ENCODE results near the gene TCERG1.
"Not testable (repeated sequence)": the region's sequence is repeated elsewhere in the genome, so short reads cannot be mapped to it uniquely, and the experiment has no call there.

The TCERG1 gene

GRCh38 chr5:146519554-146519953 lies 72.4 kb downstream of the TCERG1 start:
- in situ Hi-C loops (cut with MboI; ENCODE audit: low sequenced_read_pairs) = no loop called here

DNA sequence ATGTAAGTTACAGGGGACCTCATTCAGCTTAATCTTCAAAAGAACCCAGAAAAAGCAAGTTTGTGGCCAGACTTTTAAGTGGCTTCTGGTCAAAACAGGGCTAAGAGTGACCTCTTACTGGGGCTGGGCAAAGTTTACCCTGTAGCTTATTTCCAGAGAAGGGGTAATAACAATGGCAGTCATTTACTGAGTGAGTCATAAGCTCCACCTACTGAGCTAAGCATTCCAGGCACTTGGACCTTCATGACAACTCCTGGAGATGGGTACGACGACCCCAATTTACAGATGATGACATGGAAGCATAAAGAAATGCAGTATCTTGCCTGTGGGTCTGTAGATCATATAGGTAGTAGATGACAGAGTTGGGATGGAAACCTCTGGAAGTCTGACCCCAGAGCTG lies 73.6 kb downstream of the TCERG1 start:
- in situ Hi-C loops (cut with MboI; ENCODE audit: low sequenced_read_pairs) = no loop called here

GRCh38 chr5:146521403-146522106 lies 74.4 kb downstream of the TCERG1 start:
- in situ Hi-C loops (cut with MboI; ENCODE audit: low sequenced_read_pairs) = no loop called here

DNA sequence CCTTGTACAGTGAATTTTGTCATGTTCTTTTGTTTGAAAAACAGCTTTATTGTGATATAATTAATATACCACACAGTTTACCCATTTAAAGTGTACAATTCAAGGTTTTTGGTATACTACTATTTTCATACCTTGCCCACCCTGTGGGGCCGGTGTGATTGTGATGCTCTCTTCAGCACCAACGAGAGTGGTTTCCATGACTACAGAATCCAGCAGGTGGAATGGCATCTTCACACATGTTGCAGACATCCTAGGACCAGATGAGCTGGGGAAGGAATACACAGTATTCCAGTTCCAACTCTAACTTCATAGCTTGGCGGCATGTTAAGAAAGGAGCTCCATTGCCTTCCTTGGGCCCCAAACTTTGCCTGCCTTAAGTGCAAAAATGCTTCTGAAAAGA lies 76.6 kb downstream of the TCERG1 start:
- in situ Hi-C loops (cut with MboI; ENCODE audit: low sequenced_read_pairs) = no loop called here

DNA sequence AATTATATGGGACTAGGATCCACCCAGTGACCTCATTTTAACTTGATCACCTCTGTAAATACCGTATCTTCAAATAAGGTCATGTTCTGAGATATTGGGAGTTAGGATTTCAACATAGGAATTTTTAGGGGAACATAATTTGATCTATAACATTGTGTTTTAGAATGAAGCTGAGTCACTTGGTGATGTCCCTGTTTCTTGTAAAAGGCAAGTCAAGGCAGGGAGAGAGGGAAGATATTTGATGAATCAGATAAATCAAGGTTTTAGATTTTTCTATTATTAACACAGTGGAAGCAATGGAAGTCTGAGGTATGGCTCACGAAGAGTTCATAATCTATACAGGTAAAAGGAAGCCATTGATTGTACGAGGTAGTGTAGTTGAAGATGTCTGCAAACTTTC lies 80.7 kb downstream of the TCERG1 start:
- in situ Hi-C loops (cut with MboI; ENCODE audit: low sequenced_read_pairs) = loop anchor here (25.0 kb wide), 2 partner anchors 435 to 660 kb away; no protein-coding TSS in a partner anchor

DNA sequence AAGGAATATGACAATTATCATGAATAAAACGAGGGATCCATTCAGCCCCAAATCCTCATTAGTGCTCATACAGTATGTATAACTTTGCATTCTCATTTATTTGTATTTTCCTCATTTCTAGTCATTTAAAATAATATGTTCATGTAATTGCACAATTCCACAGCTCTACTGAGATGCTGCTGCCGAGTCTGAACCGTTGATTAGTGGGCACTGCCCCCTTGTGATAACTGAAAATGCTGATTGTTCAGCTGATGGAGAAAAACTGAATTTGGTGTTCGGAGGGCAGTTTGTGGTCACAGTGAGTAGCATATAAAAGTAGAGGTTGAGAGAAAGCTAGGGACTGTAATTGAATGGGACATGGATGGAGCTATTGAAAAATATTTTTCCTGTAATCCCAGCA lies 81.1 kb downstream of the TCERG1 start:
- in situ Hi-C loops (cut with MboI; ENCODE audit: low sequenced_read_pairs) = loop anchor here (25.0 kb wide), 2 partner anchors 434 to 659 kb away; no protein-coding TSS in a partner anchor

DNA sequence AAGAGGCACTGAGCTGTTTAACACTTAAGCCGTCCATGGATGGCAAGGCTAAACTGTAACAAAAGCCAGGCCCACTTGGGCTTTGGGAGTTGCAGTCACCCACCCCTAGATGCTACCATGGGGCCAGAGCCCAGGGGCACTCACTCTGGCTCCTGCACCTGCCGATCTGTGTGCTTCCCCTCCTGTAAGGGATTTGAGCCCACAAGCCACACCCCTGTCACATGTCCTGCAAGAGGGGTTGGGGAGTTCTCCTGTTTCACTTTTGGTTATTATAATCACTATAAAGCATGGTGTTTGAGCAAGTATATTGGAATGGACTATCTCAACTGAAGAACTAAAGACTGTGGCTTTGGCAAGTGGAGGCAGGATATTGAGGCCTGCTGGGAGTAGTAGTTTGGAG lies 82.9 kb downstream of the TCERG1 start:
- in situ Hi-C loops (cut with MboI; ENCODE audit: low sequenced_read_pairs) = loop anchor here (25.0 kb wide), 2 partner anchors 432 to 657 kb away; no protein-coding TSS in a partner anchor

DNA sequence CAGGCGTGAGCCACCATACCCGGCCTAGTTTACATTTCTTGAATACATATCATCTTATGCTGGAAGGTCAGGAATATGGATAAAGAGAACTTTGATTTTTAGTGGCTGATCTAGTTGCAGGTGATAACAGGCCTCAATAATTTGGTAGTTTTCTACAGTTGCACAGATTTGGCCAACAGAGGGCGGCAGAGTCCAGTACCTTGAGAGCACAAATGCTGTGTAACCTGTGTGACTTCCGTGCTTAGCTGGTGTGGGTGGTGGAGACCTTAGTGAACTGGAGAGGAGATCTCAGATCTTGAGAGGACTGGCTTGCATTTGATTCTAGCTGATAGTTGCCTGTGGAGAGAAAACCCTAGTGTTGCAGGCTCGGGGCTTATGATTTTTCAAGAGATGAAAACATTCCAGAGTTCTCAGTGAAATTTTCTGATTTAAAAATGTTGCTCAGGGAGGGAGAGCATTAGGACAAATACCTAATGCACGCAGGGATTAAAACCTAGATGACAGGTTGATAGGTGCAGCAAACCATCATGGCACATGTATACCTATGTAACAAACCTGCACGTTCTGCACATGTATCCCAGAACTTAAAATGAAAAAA lies 86.2 kb downstream of the TCERG1 start:
- in situ Hi-C loops (cut with MboI; ENCODE audit: low sequenced_read_pairs) = loop anchor here (25.0 kb wide), 2 partner anchors 429 to 654 kb away; no protein-coding TSS in a partner anchor

- in situ Hi-C loops (cut with MboI; ENCODE audit: low sequenced_read_pairs) = loop anchor here (25.0 kb wide), 2 partner anchors 428 to 653 kb away; no protein-coding TSS in a partner anchor
Observed at GRCh38 chr5:146533882-146534281, 86.7 kb downstream of the TCERG1 start.

GRCh38 chr5:146538432-146538831 lies 91.3 kb downstream of the TCERG1 start:
- in situ Hi-C loops (cut with MboI; ENCODE audit: low sequenced_read_pairs) = loop anchor here (25.0 kb wide), 2 partner anchors 424 to 649 kb away; no protein-coding TSS in a partner anchor

GRCh38 chr5:146539973-146540372 lies 92.8 kb downstream of the TCERG1 start:
- in situ Hi-C loops (cut with MboI; ENCODE audit: low sequenced_read_pairs) = loop anchor here (25.0 kb wide), 2 partner anchors 422 to 647 kb away; no protein-coding TSS in a partner anchor

DNA sequence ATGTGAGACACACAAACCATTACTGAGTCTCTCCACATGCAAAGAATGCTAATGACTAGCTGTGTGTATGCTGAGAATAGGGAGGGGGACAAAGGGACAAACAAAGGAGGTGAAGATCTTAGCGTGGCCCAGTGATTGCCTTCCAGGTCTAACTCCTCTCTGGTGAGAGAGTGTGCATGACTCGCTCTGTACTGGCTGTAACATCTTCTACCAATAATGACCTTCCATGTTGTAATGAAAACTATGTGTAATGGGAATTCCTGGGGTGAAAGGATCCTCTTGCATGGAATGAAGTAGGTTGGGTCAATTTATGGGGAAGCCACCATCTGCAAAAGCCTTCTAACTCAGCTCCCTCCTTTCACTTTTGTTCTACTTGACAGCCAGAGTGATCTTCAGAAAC lies 93.3 kb downstream of the TCERG1 start:
- in situ Hi-C loops (cut with MboI; ENCODE audit: low sequenced_read_pairs) = loop anchor here (25.0 kb wide), 2 partner anchors 422 to 647 kb away; no protein-coding TSS in a partner anchor

DNA sequence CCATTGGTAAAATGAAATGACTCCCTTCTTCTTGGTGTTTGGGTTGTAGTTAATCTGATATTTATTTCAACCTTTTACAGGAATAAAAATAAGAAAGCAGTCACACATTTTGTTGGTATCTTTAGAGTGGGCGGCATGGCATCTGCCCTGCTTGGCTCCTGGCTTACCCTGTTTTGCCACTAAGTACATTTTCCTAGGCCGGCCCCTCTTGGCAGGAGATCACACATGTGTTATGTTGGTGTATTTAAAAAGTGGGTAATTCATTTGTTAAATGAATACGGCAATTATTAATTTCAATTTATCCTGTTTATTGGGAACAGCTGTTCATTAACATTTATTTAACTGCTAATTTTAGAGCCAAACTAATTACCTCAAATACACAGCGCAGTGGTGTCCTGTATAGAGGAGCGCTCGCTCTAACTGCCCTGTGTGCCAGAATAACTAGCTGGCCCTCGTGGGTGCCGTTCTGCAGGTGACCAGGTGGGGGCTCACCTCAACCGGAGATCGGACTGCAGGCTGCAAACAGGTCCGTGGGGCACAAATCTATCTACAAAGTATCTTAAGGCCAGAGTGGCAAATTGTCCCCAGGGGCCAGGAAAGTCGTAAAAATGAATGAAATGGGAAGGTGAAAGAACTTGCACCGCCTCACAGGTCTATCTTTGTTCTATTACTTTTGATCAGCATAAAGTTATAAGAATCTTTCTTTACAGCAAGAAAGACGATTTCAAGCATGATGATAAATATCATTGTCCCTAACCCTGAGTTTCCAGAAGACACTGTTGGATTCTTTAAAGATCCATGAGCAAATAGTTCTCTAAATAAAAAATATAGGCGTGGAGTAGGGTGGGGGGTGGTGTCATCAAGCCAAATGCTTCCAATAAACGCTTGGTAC lies 95.1 kb downstream of the TCERG1 start:
- in situ Hi-C loops (cut with MboI; ENCODE audit: low sequenced_read_pairs) = loop anchor here (25.0 kb wide), 2 partner anchors 420 to 645 kb away; no protein-coding TSS in a partner anchor

DNA sequence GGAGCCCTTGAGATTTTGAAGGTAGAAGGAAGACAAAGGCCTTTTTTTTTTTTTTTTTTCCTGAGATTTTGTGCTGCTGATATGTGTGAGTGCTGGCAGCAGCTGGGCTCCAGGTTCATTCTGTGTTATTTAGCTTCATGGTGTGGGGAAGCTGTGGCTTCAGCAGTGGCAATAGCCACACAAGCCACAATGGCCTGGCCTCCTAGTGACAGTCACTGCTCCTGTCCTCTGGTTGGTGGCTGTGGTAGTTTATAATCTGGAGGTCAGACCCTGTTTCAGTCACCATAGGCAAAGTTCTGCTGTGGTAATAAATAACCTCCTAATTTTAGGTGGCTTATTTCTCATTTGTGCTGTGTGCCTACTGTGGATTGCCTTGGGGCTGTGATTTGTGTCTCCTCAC lies 97.1 kb downstream of the TCERG1 start:
- in situ Hi-C loops (cut with MboI; ENCODE audit: low sequenced_read_pairs) = loop anchor here (25.0 kb wide), 2 partner anchors 418 to 643 kb away; no protein-coding TSS in a partner anchor

GRCh38 chr5:146548781-146549449 lies 101.8 kb downstream of the TCERG1 start:
- in situ Hi-C loops (cut with MboI; ENCODE audit: low sequenced_read_pairs) = loop anchor here (25.0 kb wide), 2 partner anchors 413 to 638 kb away; no protein-coding TSS in a partner anchor

DNA sequence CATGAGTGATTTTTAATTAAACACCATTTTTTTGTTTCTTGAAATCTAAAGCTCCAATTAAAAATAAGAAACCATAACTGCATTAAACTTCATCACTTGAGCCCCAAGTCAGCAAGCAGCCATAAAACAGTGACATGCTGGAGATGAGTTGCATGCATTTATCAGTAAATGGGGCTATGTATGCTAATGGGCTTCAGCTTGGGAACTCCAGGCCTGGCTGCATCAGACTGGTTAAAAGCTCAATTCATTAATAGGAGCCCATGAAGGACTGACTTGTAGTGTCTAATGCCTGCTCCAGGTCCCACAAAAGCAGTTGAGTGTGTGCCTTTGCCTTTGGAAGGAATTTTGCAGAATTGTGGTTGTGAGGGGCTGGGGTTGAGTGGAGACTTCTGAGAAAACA lies 102.5 kb downstream of the TCERG1 start:
- in situ Hi-C loops (cut with MboI; ENCODE audit: low sequenced_read_pairs) = loop anchor here (25.0 kb wide), 2 partner anchors 413 to 638 kb away; no protein-coding TSS in a partner anchor

GRCh38 chr5:146553446-146553845 lies 106.3 kb downstream of the TCERG1 start:
- in situ Hi-C loops (cut with MboI; ENCODE audit: low sequenced_read_pairs) = no loop called here

DNA sequence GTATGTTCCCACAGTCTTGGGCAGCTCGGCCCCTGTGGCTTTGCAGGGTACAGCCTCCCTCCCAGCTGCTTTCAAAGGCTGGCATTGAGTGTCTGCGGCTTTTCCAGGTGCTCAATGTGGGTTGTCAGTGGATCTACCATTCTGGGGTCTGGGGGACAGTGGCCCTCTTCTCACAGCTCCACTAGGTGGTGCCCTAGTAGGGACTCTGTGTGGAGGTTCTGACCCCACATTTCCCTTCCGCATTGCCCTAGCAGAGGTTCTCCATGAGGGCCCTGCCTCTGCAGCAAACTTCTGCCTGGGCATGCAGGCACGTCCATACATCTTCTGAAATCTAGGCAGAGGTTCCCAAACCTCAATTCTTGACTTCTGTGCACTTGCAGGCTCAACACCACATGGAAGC lies 109.8 kb downstream of the TCERG1 start:
- in situ Hi-C loops (cut with MboI; ENCODE audit: low sequenced_read_pairs) = not testable (repeated sequence)

GRCh38 chr5:146560205-146560812 lies 113.2 kb downstream of the TCERG1 start:
- in situ Hi-C loops (cut with MboI; ENCODE audit: low sequenced_read_pairs) = no loop called here
